AG04449 (cell line): ENCODE results near the gene FANK1.

Experiments
- CTCF ChIA-PET: fragments of 350-600 bp; formaldehyde crosslinking; extraction: SDS; loops from one replicate; lab custom pipeline; 2021; ENCODE audit warnings: antibody characterized with exemption; lab: Yijun Ruan, JAX
- POLR2A ChIA-PET: fragments of 400-600, 350-600 bp; formaldehyde crosslinking; extraction: SDS; loops from one replicate; lab custom pipeline; 2020; ENCODE audit warnings: antibody characterized with exemption, inconsistent platforms; lab: Yijun Ruan, JAX
- DNase-seq: peaks from one replicate; pipeline ENCODE4 v3.0.0-alpha.2; 2010; ENCODE audit warnings: low read depth, low spot score
- H3K4me3 ChIP-seq: 2 replicates; pipeline ENCODE4 v1.5.1; 2011; ENCODE audit warnings: low read depth, mild to moderate bottlenecking, control low read depth, low read length
- CTCF ChIP-seq: IDR thresholded peaks from one replicate; pipeline ENCODE4 v1.5.1; 2011; ENCODE audit warnings: mild to moderate bottlenecking, moderate library complexity, low read length, control low read depth, inconsistent platforms; ENCODE audit not compliant: insufficient read depth; ENCODE audit errors: missing control alignments

The FANK1 gene

DNA sequence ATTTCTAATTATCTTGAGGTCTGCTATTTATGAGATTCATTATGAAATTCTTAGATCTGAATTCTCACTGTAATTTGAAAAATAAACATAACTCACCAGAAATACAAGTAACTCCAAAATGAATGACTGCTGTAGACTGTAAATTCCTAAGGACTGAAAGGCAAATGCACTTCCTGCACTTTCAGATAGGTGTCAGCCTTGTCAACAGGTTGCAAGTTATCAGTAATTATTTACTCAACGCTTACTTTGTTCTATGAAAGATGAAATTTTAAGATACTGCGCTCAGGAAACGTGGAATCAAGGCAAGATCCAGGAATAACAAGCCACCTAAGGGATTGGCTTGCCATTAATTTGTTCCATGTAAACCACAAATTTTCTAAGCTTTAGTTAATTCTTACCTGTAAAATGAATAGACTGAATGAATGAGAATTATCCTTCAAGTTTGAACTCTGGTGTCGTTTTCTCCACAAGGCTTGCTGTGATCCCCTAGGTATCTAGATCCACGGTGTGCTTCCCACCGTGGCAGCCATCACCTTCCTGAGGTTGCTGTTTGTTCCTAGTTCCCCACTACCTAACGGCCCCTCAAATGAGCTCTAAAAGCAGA, 27.9 kb upstream of the FANK1 start:
- ChIA-PET CTCF (interaction anchor here (0.6 to 5.1 kb wide), 18 partner anchors 8 to 1382 kb away, joined by 3 to 62 read pairs (median 4); partner anchors contain the start of gene DHX32), POLR2A (no interaction called here)
- DNase-seq: no peak
- TF ChIP-seq CTCF: peak; percentile 69
- no peak overlapping the region for H3K4me3 ChIP-seq

DNA sequence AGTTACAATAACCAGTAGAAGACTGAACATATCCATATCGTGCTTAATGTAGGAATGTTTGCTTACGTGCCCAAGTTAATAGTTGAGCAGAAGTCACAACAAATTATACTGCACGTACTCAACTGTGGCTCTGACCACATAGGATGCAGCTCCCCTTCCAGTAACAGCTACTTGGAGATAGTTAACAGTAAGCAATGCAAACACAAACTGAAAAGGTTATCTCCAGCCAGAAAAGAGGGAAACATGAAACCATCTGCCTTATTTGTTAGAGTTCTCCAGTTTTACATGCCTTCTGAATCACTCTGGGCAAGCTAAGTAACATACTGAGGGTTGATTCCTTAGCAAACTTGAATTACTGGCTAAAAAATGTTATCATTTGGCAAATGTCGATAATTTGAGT, 25.0 kb upstream of the FANK1 start:
- ChIA-PET CTCF (interaction anchor here (0.8 to 5.1 kb wide), 2 partner anchors 10 to 878 kb away, joined by 3 to 62 read pairs; partner anchors contain the start of gene DHX32), POLR2A (no interaction called here)
- DNase-seq: no peak
- H3K4me3 ChIP-seq: no peak overlapping the region
- no peak for TF ChIP-seq CTCF

DNA sequence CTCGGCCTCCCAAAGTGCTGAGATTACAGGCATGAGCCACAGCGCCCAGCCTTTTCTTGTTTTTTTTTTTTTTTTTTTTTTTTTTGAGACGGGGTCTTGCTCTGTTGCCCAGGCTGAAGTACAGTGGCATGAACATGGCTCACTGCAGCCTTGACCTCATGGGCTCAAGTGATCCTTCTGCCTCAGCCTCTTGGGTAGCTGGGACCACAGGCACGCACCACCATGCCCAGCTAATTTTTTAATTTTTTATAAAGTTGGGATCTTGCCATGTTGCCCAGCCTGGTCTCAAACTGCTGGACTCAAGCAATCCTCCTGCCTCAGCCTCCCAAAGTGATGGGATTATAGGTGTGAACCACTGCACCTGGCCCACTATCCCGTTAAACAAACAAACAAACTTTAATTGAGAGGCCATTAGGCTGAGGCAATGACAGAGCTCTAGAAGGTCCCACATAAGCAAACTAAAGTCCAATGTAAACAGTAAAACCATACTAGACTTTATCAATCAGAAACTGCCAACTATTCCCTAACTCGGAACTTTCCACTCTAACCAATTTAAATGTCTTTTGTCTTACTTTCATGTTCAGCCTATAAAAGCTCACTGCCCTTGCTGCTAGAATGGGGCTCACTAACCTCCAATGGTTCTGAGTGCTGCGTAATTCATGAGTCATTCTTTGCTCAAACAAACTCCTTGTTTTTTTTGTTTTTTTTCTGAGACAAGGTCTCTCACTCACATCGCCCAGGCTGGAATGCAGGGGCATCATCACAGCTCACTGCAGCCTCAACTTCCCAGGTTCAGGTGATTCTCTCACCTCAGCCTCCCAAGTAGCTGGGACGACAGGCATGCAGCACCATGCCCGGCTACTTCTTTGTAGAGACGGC, 17.2 kb upstream of the FANK1 start:
- DNase-seq: peak; percentile 65
- H3K4me3 ChIP-seq: no peak overlapping the region
- POLR2A ChIA-PET: no interaction called here
- CTCF ChIA-PET: interaction anchor here (8.9 kb wide), 1 partner anchor 10 kb away, joined by 62 read pairs; no protein-coding TSS in a partner anchor
- no peak for TF ChIP-seq CTCF

DNA sequence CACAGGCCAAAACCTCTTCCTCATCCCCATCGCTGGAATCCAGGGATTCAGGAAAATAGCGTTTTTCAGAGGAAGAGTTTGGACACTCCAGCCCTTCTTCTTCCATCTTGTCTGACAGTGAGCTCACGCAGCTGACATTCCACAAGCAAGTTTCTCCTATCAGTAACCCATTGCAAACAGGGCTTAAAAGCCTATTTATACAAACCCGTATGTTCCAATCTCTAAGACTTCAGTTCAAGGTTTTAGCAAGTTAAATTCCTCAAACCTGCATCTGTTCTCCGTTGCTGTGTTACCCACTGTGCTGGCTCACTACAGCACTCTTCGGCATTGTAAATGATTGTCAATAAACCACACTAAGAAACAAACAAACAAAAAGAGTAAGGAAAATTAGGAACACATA, 15.6 kb upstream of the FANK1 start:
- TF ChIP-seq CTCF: no peak
- H3K4me3 ChIP-seq: no peak overlapping the region
- ChIA-PET CTCF (interaction anchor here (8.9 kb wide), 1 partner anchor 12 kb away, joined by 62 read pairs; no protein-coding TSS in a partner anchor), POLR2A (no interaction called here)
- no peak for DNase-seq

DNA sequence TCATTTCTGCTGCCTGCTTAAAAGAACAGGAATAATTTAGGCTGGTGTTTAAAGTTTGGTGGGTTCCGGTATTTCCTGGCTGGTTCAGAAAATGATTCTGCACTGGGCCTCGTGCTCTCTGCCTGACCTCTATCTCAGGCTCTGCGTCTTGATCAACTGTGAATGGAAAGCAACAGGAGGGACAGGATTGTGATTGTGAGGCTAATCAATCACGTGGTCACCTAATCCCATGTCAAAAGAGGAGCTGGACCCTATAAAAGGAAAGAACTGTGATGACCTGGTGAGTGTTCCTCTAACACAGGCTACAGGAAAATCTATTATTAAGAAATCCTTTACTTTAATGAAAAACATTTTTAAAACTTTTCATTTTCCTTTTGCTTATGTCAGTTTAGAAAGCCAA, 15.2 kb upstream of the FANK1 start, which contains the start of gene DHX32:
Gene DHX32, minus strand, starts transcription at position 101 of the 400 bp plus-strand sequence. CDS start 468 bp downstream, outside the sequence.
- DNase-seq: no peak
- no peak within 1 kb of the TSS for H3K4me3 ChIP-seq
- ChIA-PET CTCF (interaction anchor here (8.9 kb wide), 1 partner anchor 12 kb away, joined by 62 read pairs; no protein-coding TSS in a partner anchor), POLR2A (no interaction called here)
- TF ChIP-seq CTCF: no peak

DNA sequence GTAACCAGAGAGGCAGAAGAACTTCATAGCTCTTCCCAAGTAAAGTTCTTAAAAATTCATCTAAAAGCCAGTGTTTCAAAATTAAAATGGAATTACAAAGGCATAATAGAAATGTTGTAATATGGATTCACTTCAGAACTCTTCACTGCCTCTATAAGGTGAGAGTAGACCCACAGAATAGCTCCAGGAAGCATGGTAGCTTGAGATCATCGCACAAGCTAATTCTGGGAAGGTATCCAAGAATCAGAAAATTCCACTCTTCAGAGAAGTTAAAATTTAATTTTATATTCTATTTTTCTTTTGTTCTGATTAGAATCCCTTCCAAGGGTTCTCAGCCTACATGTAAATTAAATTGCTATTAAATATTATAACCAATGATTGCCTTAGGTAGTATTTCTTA, 13.8 kb upstream of the FANK1 start:
- no peak for DNase-seq
- ChIA-PET POLR2A (no interaction called here), CTCF (interaction anchor here (1.6 to 8.9 kb wide), 2 partner anchors 14 to 867 kb away, joined by 6 to 62 read pairs; no protein-coding TSS in a partner anchor)
- no peak for TF ChIP-seq CTCF
- H3K4me3 ChIP-seq: no peak overlapping the region
